KMS-11 (cell line): Measurements from ENCODE around the gene SAMD14.

Source experiments
- H2AFZ ChIP-seq: fragments of 200-600 bp; sonication (generic); 2 replicates; pipeline ENCODE4 v1.6.1; 2016; ENCODE audit warnings: antibody characterized with exemption, mixed run types, low read depth
- H3K27ac ChIP-seq: fragments of 200-600 bp; sonication (generic); 2 replicates; pipeline ENCODE4 v1.6.1; 2016; ENCODE audit warnings: mild to moderate bottlenecking, mixed run types
- H3K27me3 ChIP-seq: fragments of 200-600 bp; sonication (generic); 2 replicates; pipeline ENCODE4 v1.6.1; 2017; ENCODE audit warnings: mild to moderate bottlenecking, low read depth, mixed run types, moderate library complexity; ENCODE audit not compliant: insufficient read depth
- H3K36me3 ChIP-seq: fragments of 200-600 bp; sonication (generic); 2 replicates; pipeline ENCODE4 v1.6.1; 2017; ENCODE audit warnings: mild to moderate bottlenecking, mixed run types; ENCODE audit not compliant: insufficient read depth
- H3K4me1 ChIP-seq: fragments of 200-600 bp; sonication (generic); 2 replicates; pipeline ENCODE4 v1.6.1; 2016; ENCODE audit warnings: mild to moderate bottlenecking, low read depth, mixed run types; ENCODE audit not compliant: poor library complexity, severe bottlenecking
- H3K4me2 ChIP-seq: fragments of 200-600 bp; sonication (generic); 2 replicates; pipeline ENCODE4 v1.7.0; 2016; ENCODE audit warnings: mild to moderate bottlenecking, mixed run types
- H3K4me3 ChIP-seq: fragments of 200-600 bp; sonication (generic); IDR thresholded peaks from 2 replicates; pipeline ENCODE4 v1.6.1; 2017; ENCODE audit warnings: low read depth, low read length, mixed read lengths; ENCODE audit not compliant: insufficient read depth
- H3K79me2 ChIP-seq: fragments of 200-600 bp; sonication (generic); 2 replicates; pipeline ENCODE4 v1.6.1; 2016; ENCODE audit warnings: low read depth, mixed run types; ENCODE audit not compliant: insufficient read depth
- H3K9ac ChIP-seq: fragments of 200-600 bp; sonication (generic); 2 replicates; pipeline ENCODE4 v1.6.1; 2016; ENCODE audit warnings: mild to moderate bottlenecking, mixed run types
- H4K20me1 ChIP-seq: fragments of 200-600 bp; sonication (generic); 2 replicates; pipeline ENCODE4 v1.6.1; 2016; ENCODE audit warnings: mild to moderate bottlenecking, mixed run types; ENCODE audit not compliant: insufficient read depth
- CTCF ChIP-seq: fragments of 200-600 bp; sonication (generic); conservative IDR thresholded peaks from 2 replicates; pipeline ENCODE4 v1.6.1; 2017; ENCODE audit warnings: low read depth, mild to moderate bottlenecking, antibody characterized with exemption, low read length, moderate library complexity, mixed read lengths

Gene SAMD14

GRCh38 chr17:50149417-50150353 lies 19.7 kb upstream of the SAMD14 start:
- peak overlapping the region; percentile 79 for H3K4me2 ChIP-seq
- H3K27ac ChIP-seq: peak overlapping the region; percentile 53
- no peak for TF ChIP-seq CTCF
- no peak overlapping the region for H3K4me3 ChIP-seq
- H3K4me1 ChIP-seq: peaks cover 47% of the 10 kb centered on the region
- H3K27me3 ChIP-seq: no peaks in the 10 kb centered on the region
- H3K9ac ChIP-seq: peak overlapping the region; percentile 79
- H3K79me2 ChIP-seq: peaks cover 47% of the 10 kb centered on the region
- H4K20me1 ChIP-seq: no peaks in the 10 kb centered on the region
- peak overlapping the region; percentile 33; the same call in 1 of the 2 replicates for H2AFZ ChIP-seq
- H3K36me3 ChIP-seq: no peaks in the 10 kb centered on the region

DNA sequence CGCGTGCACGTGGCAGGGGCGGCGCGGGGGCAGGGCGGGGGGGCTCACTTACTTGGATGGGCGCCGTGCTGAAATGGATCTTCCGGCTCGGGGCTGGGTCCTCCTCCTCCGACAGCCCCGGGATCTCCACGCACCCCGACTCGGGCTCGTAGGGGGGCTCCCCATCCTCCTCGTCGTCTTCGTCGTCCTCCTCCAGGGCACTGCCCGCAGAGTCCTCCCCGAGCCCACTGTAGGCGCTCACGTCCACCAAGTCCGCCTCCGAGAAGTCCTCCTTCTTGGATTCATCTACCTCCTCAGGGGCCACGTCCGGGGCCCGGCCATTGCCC lies 19.1 kb upstream of the SAMD14 start:
- H3K9ac ChIP-seq: peak overlapping the region; percentile 79
- H2AFZ ChIP-seq: peak overlapping the region; percentile 33; the same call in 1 of the 2 replicates
- H3K4me1 ChIP-seq: peaks cover 41% of the 10 kb centered on the region
- no peaks in the 10 kb centered on the region for H3K36me3 ChIP-seq
- no peaks in the 10 kb centered on the region for H3K27me3 ChIP-seq
- H3K4me3 ChIP-seq: no peak overlapping the region
- H3K79me2 ChIP-seq: peaks cover 47% of the 10 kb centered on the region
- no peaks in the 10 kb centered on the region for H4K20me1 ChIP-seq
- H3K27ac ChIP-seq: peak overlapping the region; percentile 52
- peak overlapping the region; percentile 75 for H3K4me2 ChIP-seq
- TF ChIP-seq CTCF: no peak

- TF ChIP-seq CTCF: no peak
- Histone ChIP-seq H3K27me3 (no peaks in the 10 kb centered on the region), H3K79me2 (peaks cover 47% of the 10 kb centered on the region), H3K27ac (peak overlapping the region; percentile 52), H3K4me2 (peak overlapping the region; percentile 75), H3K4me1 (peaks cover 35% of the 10 kb centered on the region), H3K4me3 (no peak overlapping the region), H4K20me1 (no peaks in the 10 kb centered on the region), H3K9ac (peak overlapping the region; percentile 79; the same call in 1 of the 2 replicates), H3K36me3 (no peaks in the 10 kb centered on the region), H2AFZ (peak overlapping the region; percentile 33; the same call in 1 of the 2 replicates)
Measured at GRCh38 chr17:50148226-50149090, 18.5 kb upstream of the SAMD14 start.

DNA sequence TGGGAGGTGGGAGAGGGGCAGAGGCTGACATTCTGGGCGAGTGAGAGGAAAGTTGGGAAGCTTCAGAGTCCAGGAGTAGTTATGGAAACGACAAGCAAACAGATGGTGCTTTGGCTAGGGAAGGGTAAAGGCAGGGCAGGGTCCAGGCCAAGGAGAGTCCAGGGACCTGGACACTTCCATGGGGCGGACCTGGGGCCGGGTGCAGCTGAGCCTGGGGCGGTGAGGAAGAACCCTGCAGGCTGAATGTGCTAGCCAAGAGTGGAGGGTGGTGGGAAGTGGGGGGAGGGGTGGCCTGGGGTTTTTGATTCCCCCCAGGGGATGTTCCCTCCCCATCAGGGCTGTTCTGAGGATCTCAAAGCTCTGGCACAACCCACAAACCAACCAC lies 17.9 kb upstream of the SAMD14 start:
- no peak overlapping the region for H2AFZ ChIP-seq
- peak overlapping the region; percentile 79; the same call in 1 of the 2 replicates for H3K9ac ChIP-seq
- H4K20me1 ChIP-seq: no peaks in the 10 kb centered on the region
- peaks cover 28% of the 10 kb centered on the region for H3K4me1 ChIP-seq
- peak overlapping the region; percentile 75 for H3K4me2 ChIP-seq
- H3K4me3 ChIP-seq: no peak overlapping the region
- peak overlapping the region; percentile 52 for H3K27ac ChIP-seq
- H3K36me3 ChIP-seq: no peaks in the 10 kb centered on the region
- H3K27me3 ChIP-seq: no peaks in the 10 kb centered on the region
- no peak for TF ChIP-seq CTCF
- H3K79me2 ChIP-seq: peaks cover 47% of the 10 kb centered on the region
